ENCODE results near the gene TMCO1.
A peak's percentile ranks its signal among the peaks of the same experiment; 100 is the strongest.

DNA sequence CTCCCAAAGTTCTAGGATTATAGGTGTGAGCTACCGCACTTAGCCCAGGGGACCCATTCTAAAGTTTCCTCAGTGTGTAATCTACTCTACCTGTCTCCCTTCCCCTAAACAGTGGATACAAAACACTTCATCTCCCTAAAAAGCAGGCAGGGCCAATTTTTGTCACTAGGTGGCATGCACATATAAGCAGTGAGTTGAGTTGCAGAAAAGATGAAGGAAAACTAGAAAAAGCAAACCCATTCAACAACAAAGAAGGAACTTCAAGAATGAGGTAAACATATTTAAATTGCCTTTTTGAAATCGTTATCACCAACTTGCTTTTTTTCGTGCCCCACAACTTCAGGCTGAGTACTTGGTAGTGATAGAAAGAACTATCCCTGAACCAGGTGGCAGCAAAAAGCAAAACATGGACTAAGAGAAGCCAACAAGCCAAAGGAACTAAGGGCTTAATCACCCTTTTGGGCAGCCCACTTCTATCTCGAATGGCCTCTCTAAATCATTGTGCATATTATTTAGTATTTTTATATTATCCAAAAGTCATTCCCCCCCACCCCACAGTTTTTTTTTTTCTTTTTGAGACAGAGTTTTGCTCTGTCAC, 50.7 kb downstream of the TMCO1 start:
- TF ChIP-seq POLR2A (IDR thresholded peaks at IDR 0.05): no peak
- TF ChIP-seq, protein P1, sequence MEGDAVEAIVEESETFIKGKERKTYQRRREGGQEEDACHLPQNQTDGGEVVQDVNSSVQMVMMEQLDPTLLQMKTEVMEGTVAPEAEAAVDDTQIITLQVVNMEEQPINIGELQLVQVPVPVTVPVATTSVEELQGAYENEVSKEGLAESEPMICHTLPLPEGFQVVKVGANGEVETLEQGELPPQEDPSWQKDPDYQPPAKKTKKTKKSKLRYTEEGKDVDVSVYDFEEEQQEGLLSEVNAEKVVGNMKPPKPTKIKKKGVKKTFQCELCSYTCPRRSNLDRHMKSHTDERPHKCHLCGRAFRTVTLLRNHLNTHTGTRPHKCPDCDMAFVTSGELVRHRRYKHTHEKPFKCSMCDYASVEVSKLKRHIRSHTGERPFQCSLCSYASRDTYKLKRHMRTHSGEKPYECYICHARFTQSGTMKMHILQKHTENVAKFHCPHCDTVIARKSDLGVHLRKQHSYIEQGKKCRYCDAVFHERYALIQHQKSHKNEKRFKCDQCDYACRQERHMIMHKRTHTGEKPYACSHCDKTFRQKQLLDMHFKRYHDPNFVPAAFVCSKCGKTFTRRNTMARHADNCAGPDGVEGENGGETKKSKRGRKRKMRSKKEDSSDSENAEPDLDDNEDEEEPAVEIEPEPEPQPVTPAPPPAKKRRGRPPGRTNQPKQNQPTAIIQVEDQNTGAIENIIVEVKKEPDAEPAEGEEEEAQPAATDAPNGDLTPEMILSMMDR (IDR thresholded peaks at IDR 0.05): peak in 3 of 4 experiments; percentile 19 to 47 (median 42)
